ENCODE measurements around the gene TTYH3.

TTYH3 gene

GRCh38 chr7:2596464-2597272, 35.1 kb upstream of the TTYH3 start:
- Mint-ChIP-seq H3K27me3 (ENCODE audit: low read depth) (no peaks in the 10 kb centered on the region), H3K4me3 (no peak overlapping the region), H3K9me3 (no peaks in the 10 kb centered on the region), H3K36me3 (ENCODE audit: low read depth) (no peaks in the 10 kb centered on the region), H3K27ac (no peak overlapping the region), H3K4me1 (ENCODE audit: low read depth) (no peaks in the 10 kb centered on the region)
- DNase-seq (ENCODE audit: low spot score), result no peak

DNA sequence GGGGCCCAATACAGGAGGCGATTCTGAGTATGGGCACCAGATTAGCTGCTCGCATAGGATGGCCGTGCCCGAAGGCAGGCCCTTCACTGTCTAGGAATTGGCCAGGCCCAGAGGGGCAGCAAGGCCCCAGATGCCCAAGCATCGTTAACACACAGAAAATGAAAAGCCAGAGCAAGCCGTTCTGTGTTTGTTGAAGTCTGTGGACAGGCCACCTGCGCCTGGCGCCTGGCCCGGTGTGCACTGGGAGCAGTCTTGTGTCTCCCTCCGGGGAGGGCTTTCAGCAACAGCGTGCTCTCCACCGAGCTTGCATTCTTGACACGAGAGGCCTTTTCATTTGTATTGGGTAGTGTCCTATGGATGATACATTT, 34.5 kb upstream of the TTYH3 start:
- DNase-seq (ENCODE audit: low spot score), result no peak
- H3K9me3 Mint-ChIP-seq, result no peaks in the 10 kb centered on the region
- no peaks in the 10 kb centered on the region for H3K27me3 Mint-ChIP-seq (ENCODE audit: low read depth)
- H3K4me1 Mint-ChIP-seq (ENCODE audit: low read depth), result no peaks in the 10 kb centered on the region
- no peaks in the 10 kb centered on the region for H3K36me3 Mint-ChIP-seq (ENCODE audit: low read depth)
- no peak overlapping the region for H3K4me3 Mint-ChIP-seq
- no peak overlapping the region for H3K27ac Mint-ChIP-seq

- H3K9me3 Mint-ChIP-seq, result no peaks in the 10 kb centered on the region
- H3K36me3 Mint-ChIP-seq (ENCODE audit: low read depth), result no peaks in the 10 kb centered on the region
- no peaks in the 10 kb centered on the region for H3K4me1 Mint-ChIP-seq (ENCODE audit: low read depth)
- no peak overlapping the region for H3K27ac Mint-ChIP-seq
- DNase-seq (ENCODE audit: low spot score), result no peak
- H3K27me3 Mint-ChIP-seq (ENCODE audit: low read depth), result no peaks in the 10 kb centered on the region
- H3K4me3 Mint-ChIP-seq, result no peak overlapping the region
Measured at GRCh38 chr7:2598154-2598823, 33.5 kb upstream of the TTYH3 start.

DNA sequence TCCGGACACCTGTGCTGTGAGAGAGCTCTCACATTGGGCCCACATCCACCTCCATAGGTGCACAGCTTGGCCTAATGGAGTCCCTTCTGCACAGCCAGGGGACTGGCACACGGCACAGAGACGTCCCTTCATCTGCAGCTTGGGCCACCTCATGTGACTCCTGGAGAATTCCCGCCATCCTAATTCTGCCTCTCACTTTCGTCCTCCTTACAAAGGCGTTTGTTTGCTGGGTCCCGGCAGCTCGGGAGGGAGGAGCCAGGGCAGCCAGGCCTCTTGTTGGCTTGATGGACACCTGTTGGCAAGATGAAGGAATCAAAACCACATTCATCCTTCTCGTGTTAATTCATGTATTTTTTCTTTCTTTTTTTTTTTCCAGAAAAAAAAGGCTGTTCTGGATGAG, 30.7 kb upstream of the TTYH3 start:
- H3K27me3 Mint-ChIP-seq (ENCODE audit: low read depth), result no peaks in the 10 kb centered on the region
- H3K27ac Mint-ChIP-seq, result no peak overlapping the region
- H3K36me3 Mint-ChIP-seq (ENCODE audit: low read depth), result no peaks in the 10 kb centered on the region
- no peaks in the 10 kb centered on the region for H3K9me3 Mint-ChIP-seq
- H3K4me1 Mint-ChIP-seq (ENCODE audit: low read depth), result no peaks in the 10 kb centered on the region
- no peak for DNase-seq (ENCODE audit: low spot score)
- H3K4me3 Mint-ChIP-seq, result no peak overlapping the region

- H3K36me3 Mint-ChIP-seq (ENCODE audit: low read depth), result no peaks in the 10 kb centered on the region
- no peaks in the 10 kb centered on the region for H3K4me1 Mint-ChIP-seq (ENCODE audit: low read depth)
- H3K4me3 Mint-ChIP-seq, result no peak overlapping the region
- no peaks in the 10 kb centered on the region for H3K27me3 Mint-ChIP-seq (ENCODE audit: low read depth)
- DNase-seq (ENCODE audit: low spot score), result no peak
- H3K27ac Mint-ChIP-seq, result no peak overlapping the region
- H3K9me3 Mint-ChIP-seq, result no peaks in the 10 kb centered on the region
Measured at GRCh38 chr7:2601907-2602306, 29.9 kb upstream of the TTYH3 start.

GRCh38 chr7:2602406-2603043, 29.3 kb upstream of the TTYH3 start:
- H3K4me1 Mint-ChIP-seq (ENCODE audit: low read depth), result no peaks in the 10 kb centered on the region
- DNase-seq (ENCODE audit: low spot score), result no peak
- no peaks in the 10 kb centered on the region for H3K27me3 Mint-ChIP-seq (ENCODE audit: low read depth)
- no peak overlapping the region for H3K27ac Mint-ChIP-seq
- H3K9me3 Mint-ChIP-seq, result no peaks in the 10 kb centered on the region
- no peak overlapping the region for H3K4me3 Mint-ChIP-seq
- no peaks in the 10 kb centered on the region for H3K36me3 Mint-ChIP-seq (ENCODE audit: low read depth)

GRCh38 chr7:2603044-2603965, 28.5 kb upstream of the TTYH3 start:
- H3K36me3 Mint-ChIP-seq (ENCODE audit: low read depth), result no peaks in the 10 kb centered on the region
- no peak overlapping the region for H3K27ac Mint-ChIP-seq
- H3K4me1 Mint-ChIP-seq (ENCODE audit: low read depth), result no peaks in the 10 kb centered on the region
- no peak overlapping the region for H3K4me3 Mint-ChIP-seq
- no peaks in the 10 kb centered on the region for H3K9me3 Mint-ChIP-seq
- no peak for DNase-seq (ENCODE audit: low spot score)
- H3K27me3 Mint-ChIP-seq (ENCODE audit: low read depth), result no peaks in the 10 kb centered on the region

- peaks cover 3% of the 10 kb centered on the region for H3K4me1 Mint-ChIP-seq (ENCODE audit: low read depth)
- no peak overlapping the region for H3K27ac Mint-ChIP-seq
- no peak overlapping the region for H3K4me3 Mint-ChIP-seq
- H3K9me3 Mint-ChIP-seq, result no peaks in the 10 kb centered on the region
- H3K27me3 Mint-ChIP-seq (ENCODE audit: low read depth), result no peaks in the 10 kb centered on the region
- no peaks in the 10 kb centered on the region for H3K36me3 Mint-ChIP-seq (ENCODE audit: low read depth)
- DNase-seq (ENCODE audit: low spot score), result no peak
Measured at GRCh38 chr7:2604608-2605174, 27.1 kb upstream of the TTYH3 start.

DNA sequence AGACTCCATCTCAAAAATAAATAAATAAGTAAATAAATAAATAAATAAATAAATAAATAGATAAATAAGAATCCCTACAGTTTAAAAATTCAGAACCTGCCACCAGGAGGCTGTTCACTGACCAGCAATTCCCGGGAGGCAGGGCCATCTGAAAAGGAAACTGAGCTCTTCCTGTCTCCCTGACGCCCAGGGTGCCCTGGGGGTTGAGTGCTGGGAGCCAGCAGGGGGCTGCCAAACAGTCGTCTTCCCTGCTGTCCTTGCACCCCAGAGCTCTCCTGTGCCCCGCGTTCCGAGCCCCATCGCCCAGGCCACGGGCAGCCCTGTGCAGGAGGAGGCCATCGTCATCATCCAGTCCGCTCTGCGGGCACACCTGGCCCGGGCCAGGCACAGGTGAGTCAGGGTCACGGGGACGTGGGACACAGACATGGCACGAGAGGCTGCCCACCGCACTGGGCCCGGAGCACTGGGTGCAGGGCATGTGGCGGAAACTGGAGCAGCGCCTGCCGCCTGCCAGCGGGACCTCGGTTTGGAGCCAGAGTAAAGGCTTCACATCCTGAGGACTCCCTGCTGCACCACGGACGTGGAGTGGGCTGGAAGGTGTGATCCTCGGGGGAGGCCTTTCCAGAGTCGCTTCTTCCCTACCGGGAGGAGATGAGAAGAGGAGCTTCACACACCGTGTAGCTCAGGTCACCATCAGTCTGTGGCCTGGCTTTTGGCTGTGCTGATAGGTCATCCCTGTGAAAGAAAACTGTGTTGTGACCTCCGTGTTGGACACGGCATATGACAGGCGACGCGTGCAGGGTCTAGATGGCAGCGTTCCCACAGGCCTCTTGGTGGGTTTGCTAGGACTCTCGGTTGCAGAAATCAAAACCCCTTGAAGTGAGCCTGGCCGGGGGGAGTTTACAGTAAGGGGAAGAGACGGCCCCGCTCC, 25.9 kb upstream of the TTYH3 start:
- DNase-seq (ENCODE audit: low spot score), result no peak
- H3K27ac Mint-ChIP-seq, result no peak overlapping the region
- H3K9me3 Mint-ChIP-seq, result no peaks in the 10 kb centered on the region
- no peaks in the 10 kb centered on the region for H3K27me3 Mint-ChIP-seq (ENCODE audit: low read depth)
- H3K4me1 Mint-ChIP-seq (ENCODE audit: low read depth), result peaks cover 3% of the 10 kb centered on the region
- no peaks in the 10 kb centered on the region for H3K36me3 Mint-ChIP-seq (ENCODE audit: low read depth)
- no peak overlapping the region for H3K4me3 Mint-ChIP-seq

DNA sequence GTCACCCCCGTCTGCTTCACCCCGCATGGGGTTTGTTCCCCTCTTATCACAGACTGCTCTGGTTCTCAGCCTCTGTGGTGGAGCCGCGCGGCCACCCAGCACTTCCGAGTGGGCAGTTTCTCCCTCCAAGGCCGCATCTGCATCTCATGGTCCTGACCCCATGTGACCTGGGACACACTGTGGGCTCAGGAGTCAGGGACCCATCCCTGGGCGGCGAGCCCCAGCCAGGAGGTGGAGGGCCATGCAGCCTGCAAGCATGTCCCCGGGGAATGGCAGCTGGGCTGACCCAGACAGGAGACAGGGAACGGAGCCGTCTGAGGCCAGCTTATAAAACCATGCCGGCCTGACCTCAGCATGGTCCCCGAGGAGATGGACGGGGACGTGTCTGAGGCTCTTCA, 25.2 kb upstream of the TTYH3 start:
- Mint-ChIP-seq H3K36me3 (ENCODE audit: low read depth) (no peaks in the 10 kb centered on the region), H3K27ac (no peak overlapping the region), H3K4me1 (ENCODE audit: low read depth) (peaks cover 3% of the 10 kb centered on the region), H3K27me3 (ENCODE audit: low read depth) (no peaks in the 10 kb centered on the region), H3K9me3 (no peaks in the 10 kb centered on the region), H3K4me3 (no peak overlapping the region)
- DNase-seq (ENCODE audit: low spot score), result no peak

- no peaks in the 10 kb centered on the region for H3K27me3 Mint-ChIP-seq (ENCODE audit: low read depth)
- no peak for DNase-seq (ENCODE audit: low spot score)
- H3K4me3 Mint-ChIP-seq, result no peak overlapping the region
- H3K9me3 Mint-ChIP-seq, result no peaks in the 10 kb centered on the region
- peaks cover 3% of the 10 kb centered on the region for H3K4me1 Mint-ChIP-seq (ENCODE audit: low read depth)
- H3K36me3 Mint-ChIP-seq (ENCODE audit: low read depth), result no peaks in the 10 kb centered on the region
- no peak overlapping the region for H3K27ac Mint-ChIP-seq
Measured at GRCh38 chr7:2607122-2607922, 24.5 kb upstream of the TTYH3 start.
